C4-2B (cell line): ENCODE results near the gene OAS1.

Experiments
- CTCF ChIP-seq: fragments of 450-650 bp; conservative IDR thresholded peaks from 2 replicates; pipeline ENCODE4 v1.5.1; 2017; ENCODE audit warnings: mild to moderate bottlenecking
- ZFX ChIP-seq: fragments of 450-650 bp; IDR thresholded peaks from 2 replicates; pipeline ENCODE4 v1.6.1; 2017

DNA sequence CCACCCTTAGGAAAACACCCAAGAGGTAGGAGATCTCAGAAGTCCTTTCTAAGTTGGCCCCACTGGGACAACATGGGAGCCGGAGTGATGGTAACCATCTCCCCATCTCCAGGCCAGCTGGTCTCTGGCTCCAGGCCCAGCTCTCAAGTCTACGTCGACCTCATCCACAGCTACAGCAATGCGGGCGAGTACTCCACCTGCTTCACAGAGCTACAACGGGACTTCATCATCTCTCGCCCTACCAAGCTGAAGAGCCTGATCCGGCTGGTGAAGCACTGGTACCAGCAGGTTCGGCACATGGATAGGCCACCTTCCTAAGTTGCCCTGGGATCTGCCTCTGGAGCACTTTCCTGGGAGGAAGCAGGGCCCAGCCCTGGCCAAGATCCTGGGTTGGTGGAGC, 60.5 kb downstream of the OAS1 start:
- no peak for TF ChIP-seq CTCF
- TF ChIP-seq ZFX = no peak
